ENCODE results near the gene ARHGAP26.
A peak's percentile ranks its signal among the peaks of the same experiment; 100 is the strongest.

Gene ARHGAP26

GRCh38 chr5:143152445-143152844, 382.3 kb downstream of the ARHGAP26 start:
- no peak for DNase-seq

- DNase-seq, result peak; percentile 69
These were observed 383.3 kb downstream of the ARHGAP26 start for GRCh38 chr5:143153332-143154119.

- DNase-seq, result peak; percentile 72
These were observed 384.6 kb downstream of the ARHGAP26 start for GRCh38 chr5:143154510-143155370.

GRCh38 chr5:143155455-143155854, 385.3 kb downstream of the ARHGAP26 start:
- DNase-seq, result no peak

- DNase-seq, result no peak
These were observed 385.9 kb downstream of the ARHGAP26 start for GRCh38 chr5:143156086-143156485.

GRCh38 chr5:143156572-143156971, 386.4 kb downstream of the ARHGAP26 start:
- peak; percentile 37 for DNase-seq

GRCh38 chr5:143159031-143159430, 388.9 kb downstream of the ARHGAP26 start:
- no peak for DNase-seq

- DNase-seq, result peak; percentile 81
These were observed 391.8 kb downstream of the ARHGAP26 start for GRCh38 chr5:143161885-143162540.

- DNase-seq, result no peak
These were observed 392.6 kb downstream of the ARHGAP26 start for GRCh38 chr5:143162810-143163209.

GRCh38 chr5:143164557-143164956, 394.4 kb downstream of the ARHGAP26 start:
- no peak for DNase-seq

- DNase-seq, result no peak
These were observed 395.1 kb downstream of the ARHGAP26 start for GRCh38 chr5:143165049-143165880.

GRCh38 chr5:143166090-143166489, 395.9 kb downstream of the ARHGAP26 start:
- DNase-seq, result no peak

- DNase-seq, result no peak
These were observed 396.7 kb downstream of the ARHGAP26 start for GRCh38 chr5:143166661-143167420.

- peak; percentile 56 for DNase-seq
These were observed 398.1 kb downstream of the ARHGAP26 start for GRCh38 chr5:143168171-143168741.

GRCh38 chr5:143168921-143169810, 399.0 kb downstream of the ARHGAP26 start:
- no peak for DNase-seq

GRCh38 chr5:143170104-143170503, 399.9 kb downstream of the ARHGAP26 start:
- DNase-seq, result no peak

- DNase-seq, result no peak
These were observed 400.8 kb downstream of the ARHGAP26 start for GRCh38 chr5:143170977-143171376.

- DNase-seq, result no peak
These were observed 402.6 kb downstream of the ARHGAP26 start for GRCh38 chr5:143172739-143173138.

GRCh38 chr5:143173139-143173889, 403.1 kb downstream of the ARHGAP26 start:
- DNase-seq, result no peak

Measured in fibroblast of skin of right quadriceps (primary cell).